ENCODE results near the gene FBN2.

FBN2 gene

DNA sequence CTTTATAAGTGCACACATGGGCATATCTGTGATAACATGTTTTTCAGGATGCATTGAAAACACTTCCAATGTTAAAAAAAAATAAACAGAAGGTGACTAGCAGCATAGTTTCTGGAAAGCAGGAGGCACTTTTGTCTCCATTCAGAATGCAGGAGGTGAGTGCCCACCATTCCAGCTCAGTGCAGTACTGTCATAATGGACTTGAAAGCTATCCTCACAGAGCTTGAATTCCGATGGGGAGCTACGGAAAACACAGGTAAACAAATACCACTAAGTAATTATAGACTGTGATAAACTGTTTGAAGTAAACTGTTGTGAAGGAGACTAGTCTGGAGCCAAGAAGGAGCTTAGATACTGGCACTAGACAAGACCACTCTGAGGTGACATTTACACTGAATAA is 9.9 kb downstream of the FBN2 start:
- POLR2A ChIA-PET, result no interaction called here
- TF ChIP-seq, protein P1, sequence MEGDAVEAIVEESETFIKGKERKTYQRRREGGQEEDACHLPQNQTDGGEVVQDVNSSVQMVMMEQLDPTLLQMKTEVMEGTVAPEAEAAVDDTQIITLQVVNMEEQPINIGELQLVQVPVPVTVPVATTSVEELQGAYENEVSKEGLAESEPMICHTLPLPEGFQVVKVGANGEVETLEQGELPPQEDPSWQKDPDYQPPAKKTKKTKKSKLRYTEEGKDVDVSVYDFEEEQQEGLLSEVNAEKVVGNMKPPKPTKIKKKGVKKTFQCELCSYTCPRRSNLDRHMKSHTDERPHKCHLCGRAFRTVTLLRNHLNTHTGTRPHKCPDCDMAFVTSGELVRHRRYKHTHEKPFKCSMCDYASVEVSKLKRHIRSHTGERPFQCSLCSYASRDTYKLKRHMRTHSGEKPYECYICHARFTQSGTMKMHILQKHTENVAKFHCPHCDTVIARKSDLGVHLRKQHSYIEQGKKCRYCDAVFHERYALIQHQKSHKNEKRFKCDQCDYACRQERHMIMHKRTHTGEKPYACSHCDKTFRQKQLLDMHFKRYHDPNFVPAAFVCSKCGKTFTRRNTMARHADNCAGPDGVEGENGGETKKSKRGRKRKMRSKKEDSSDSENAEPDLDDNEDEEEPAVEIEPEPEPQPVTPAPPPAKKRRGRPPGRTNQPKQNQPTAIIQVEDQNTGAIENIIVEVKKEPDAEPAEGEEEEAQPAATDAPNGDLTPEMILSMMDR (IDR thresholded peaks at IDR 0.05; ENCODE audit: control extremely low read depth, extremely low read depth, low read depth, missing control alignments), result no peak
- CTCF ChIA-PET, result interaction anchor here (1.0 to 1.5 kb wide), 2 partner anchors 14 to 146 kb away, joined by 3 to 4 read pairs; no protein-coding TSS in a partner anchor
- DNase-seq (ENCODE audit: extremely low spot score), result no peak

DNA sequence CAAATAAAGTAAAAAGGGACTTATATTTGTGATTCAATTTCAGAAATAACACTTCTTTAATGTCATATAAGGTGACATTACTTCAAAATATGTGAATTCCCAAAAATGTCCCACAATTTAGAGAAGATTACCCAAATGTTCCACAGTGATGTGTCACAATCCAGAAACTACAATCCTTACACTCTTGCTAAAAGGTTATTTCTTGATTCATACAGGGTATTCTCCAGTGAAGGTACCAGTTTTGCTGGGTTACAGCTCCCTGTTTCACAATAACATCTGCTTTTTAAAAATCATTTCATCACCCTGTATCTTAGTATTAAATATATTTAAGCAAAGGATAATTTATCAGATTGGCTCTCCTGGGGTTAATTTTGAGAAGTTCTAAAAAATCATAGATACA is 11.0 kb downstream of the FBN2 start:
- CTCF ChIA-PET, result no interaction called here
- TF ChIP-seq, protein P1 (IDR thresholded peaks at IDR 0.05; ENCODE audit: control extremely low read depth, extremely low read depth, low read depth, missing control alignments), result no peak
- DNase-seq (ENCODE audit: extremely low spot score), result no peak
- POLR2A ChIA-PET, result no interaction called here

DNA sequence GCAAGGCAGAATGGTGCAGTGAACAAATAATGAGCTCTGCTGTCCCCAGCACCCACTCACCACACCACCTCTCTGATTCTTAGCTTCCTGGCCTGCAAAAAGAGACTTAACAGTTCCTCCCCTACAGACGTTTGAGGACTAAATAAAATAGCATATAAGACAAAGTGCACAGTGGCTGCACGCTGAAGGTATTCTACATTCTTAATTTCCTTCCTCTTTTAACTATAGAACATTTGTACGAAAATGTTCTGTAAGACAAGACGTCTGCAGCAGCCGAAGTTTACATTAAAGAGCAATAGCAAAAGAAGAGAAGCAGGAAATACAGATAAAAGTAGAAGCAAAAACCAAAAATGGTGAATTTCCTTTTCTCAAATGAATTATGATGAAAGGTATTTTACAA is 15.7 kb downstream of the FBN2 start:
- CTCF ChIA-PET, result interaction anchor here (1.5 kb wide), 1 partner anchor 9 kb away, joined by 4 read pairs; no protein-coding TSS in a partner anchor
- POLR2A ChIA-PET, result no interaction called here
- TF ChIP-seq, protein P1 (IDR thresholded peaks at IDR 0.05; ENCODE audit: control extremely low read depth, extremely low read depth, low read depth, missing control alignments), result no peak
- DNase-seq (ENCODE audit: extremely low spot score), result no peak

DNA sequence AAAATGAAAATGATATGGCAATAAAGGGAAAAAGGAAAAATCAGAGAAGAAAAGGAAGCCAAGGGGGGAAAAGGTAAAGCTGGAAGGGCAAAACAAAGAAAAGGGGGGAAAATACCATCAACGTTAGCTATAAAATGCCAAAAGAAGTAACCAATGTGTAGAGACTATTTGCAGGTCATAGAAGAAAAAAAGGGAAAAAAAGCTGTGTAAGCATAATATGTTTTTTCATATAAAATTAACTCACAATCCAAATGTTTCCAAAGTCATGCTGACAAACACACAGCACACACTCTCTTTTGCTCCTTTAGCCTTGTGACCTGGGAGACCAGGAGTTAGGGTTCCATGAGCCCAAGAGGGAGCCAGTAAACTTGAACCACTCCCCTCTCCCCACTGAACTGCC is 18.2 kb downstream of the FBN2 start:
- TF ChIP-seq, protein P1 (IDR thresholded peaks at IDR 0.05; ENCODE audit: control extremely low read depth, extremely low read depth, low read depth, missing control alignments), result no peak
- no peak for DNase-seq (ENCODE audit: extremely low spot score)
- CTCF ChIA-PET, result no interaction called here
- POLR2A ChIA-PET, result no interaction called here

DNA sequence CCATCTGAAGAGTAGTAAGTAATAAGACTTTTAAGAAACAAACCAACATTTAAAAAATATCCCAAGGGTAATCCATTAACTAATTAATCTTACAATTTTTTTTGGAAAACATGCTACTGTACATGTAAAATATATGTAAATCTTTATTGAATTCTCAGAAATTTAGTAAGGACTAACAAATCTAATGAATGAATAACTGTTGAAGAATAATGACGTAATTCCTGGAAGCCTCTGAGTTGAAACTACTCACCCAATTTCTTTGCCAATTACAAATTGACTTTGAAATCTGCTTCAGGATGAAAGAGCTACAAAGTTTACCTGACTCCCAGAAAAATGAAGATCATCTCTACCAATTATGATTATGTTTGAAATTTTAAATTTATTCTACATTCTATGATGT is 21.1 kb downstream of the FBN2 start:
- TF ChIP-seq, protein P1 (IDR thresholded peaks at IDR 0.05; ENCODE audit: control extremely low read depth, extremely low read depth, low read depth, missing control alignments), result no peak
- ChIA-PET POLR2A (no interaction called here), CTCF (no interaction called here)
- no peak for DNase-seq (ENCODE audit: extremely low spot score)

DNA sequence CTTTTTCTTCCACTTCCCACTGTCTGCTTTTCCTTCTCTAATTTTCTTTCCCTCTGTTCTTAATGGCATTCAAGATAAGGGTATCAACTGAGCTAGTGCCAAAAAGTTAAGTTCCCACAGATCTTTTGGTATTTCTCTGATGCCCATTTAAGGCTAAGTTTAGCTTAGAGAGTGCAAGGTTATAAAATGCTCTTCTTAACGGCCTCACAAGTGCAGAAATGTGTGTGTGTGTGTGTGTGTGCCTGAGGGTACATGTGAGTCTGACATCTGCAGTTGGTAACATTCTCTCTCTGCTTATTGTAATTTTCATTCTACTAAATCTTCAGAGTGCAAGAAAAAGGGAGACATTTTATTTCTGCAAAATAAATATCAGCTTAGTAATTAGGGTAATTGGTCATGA is 24.2 kb downstream of the FBN2 start:
- TF ChIP-seq, protein P1 (IDR thresholded peaks at IDR 0.05; ENCODE audit: control extremely low read depth, extremely low read depth, low read depth, missing control alignments), result no peak
- ChIA-PET CTCF (interaction anchor here (1.0 to 1.3 kb wide), 3 partner anchors 9 to 15 kb away, joined by 3 to 5 read pairs (median 4); no protein-coding TSS in a partner anchor), POLR2A (no interaction called here)
- no peak for DNase-seq (ENCODE audit: extremely low spot score)

DNA sequence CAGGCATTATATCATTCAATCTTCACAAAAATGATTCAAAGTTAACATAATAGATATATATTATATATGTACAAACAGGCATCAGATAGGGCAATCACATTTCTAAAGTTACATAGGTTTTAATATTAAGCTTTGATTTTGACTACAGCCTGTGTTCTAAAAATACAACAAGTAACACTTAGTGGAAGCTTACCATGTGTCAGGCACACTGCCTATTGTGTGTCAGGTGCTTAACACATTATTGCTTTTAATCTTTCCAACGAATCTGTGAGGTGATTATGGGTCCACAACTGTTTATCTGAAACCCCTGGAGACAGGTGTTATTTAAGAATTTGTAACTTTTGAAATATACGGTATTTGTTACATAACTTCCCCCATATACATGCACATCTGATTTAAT is 25.2 kb downstream of the FBN2 start:
- ChIA-PET POLR2A (no interaction called here), CTCF (interaction anchor here (1.2 to 1.3 kb wide), 2 partner anchors 10 to 12 kb away, joined by 4 to 5 read pairs; no protein-coding TSS in a partner anchor)
- no peak for DNase-seq (ENCODE audit: extremely low spot score)
- TF ChIP-seq, protein P1 (IDR thresholded peaks at IDR 0.05; ENCODE audit: control extremely low read depth, extremely low read depth, low read depth, missing control alignments), result no peak

Measured in GM10248 (cell line).